ENCODE results near the gene CYP19A1. TPM values are rescaled to one million over a fixed set of nuclear protein-coding genes. Genes with fewer than 3 reads are reported as not detected.

Gene CYP19A1
- total and polyA plus RNA-seq, 2 donors (not counting 1 experiment from before 2014, with no cell fraction given): not detected

GRCh38 chr15:51269496-51269895, 68.9 kb downstream of the CYP19A1 start:
- Mint-ChIP-seq H3K9me3 (ENCODE audit: insufficient read depth) (no peaks in the 10 kb centered on the region), H3K4me1 (peaks cover 7% of the 10 kb centered on the region), H3K27me3 (peaks cover 42% of the 10 kb centered on the region), H3K4me3 (no peak overlapping the region), H3K27ac (no peak overlapping the region)
- ChIA-PET CTCF (no interaction called here), POLR2A (interaction anchor here (0.6 kb wide), 1 partner anchor 746 kb away, joined by 4 read pairs; no protein-coding TSS in a partner anchor)
- no peaks in the 10 kb centered on the region for H3K9me3 ChIP-seq (ENCODE audit: control extremely low read depth in 1 of 3, control insufficient read depth in 2 of 3, insufficient read depth in 1 of 3, low read length in 2 of 3)
- H3K4me2 ChIP-seq (replicated peaks; ENCODE audit: low read depth, low read length, poor library complexity, severe bottlenecking): no peak overlapping the region
- ATAC-seq (ENCODE audit: low read depth): no peak
- no CpG with 5 or more reads among the region's 2 CpGs for WGBS (ENCODE audit: insufficient coverage)
- DNase-seq: no peak
- H3K79me2 ChIP-seq (ENCODE audit: control insufficient read depth, insufficient read depth, low read length): no peaks in the 10 kb centered on the region
- H3K4me3 ChIP-seq (ENCODE audit: control extremely low read depth in 1 of 5, extremely low read depth in 1 of 5, insufficient read depth in 1 of 5, low read depth in 2 of 5, low read length in 4 of 5): no peak overlapping the region
- peaks cover 0 to 30% (median 19%) of the 10 kb centered on the region in 4 experiments for H3K27me3 ChIP-seq (replicated peaks in 1 of 4; ENCODE audit: control extremely low read depth in 1 of 4, control insufficient read depth in 3 of 4, insufficient read depth in 4 of 4, low read length in 3 of 4)
- TF ChIP-seq EZH2 (IDR thresholded peaks at IDR 0.05; ENCODE audit: borderline replicate concordance, insufficient read depth, low read depth, low read length, poor library complexity, severe bottlenecking) (no peak), CTCF (IDR thresholded peaks at IDR 0.05) (no peak)
- no peaks in the 10 kb centered on the region for H3K36me3 ChIP-seq (replicated peaks in 1 of 2; ENCODE audit: control extremely low read depth in 1 of 2, control insufficient read depth in 1 of 2, extremely low read depth in 1 of 2, insufficient read depth in 2 of 2, low read length in 1 of 2)
- no peak overlapping the region for H3K27ac ChIP-seq (ENCODE audit: low read length in 2 of 2)
- H3K9ac ChIP-seq (ENCODE audit: low read length): no peak overlapping the region
- peaks cover 12 to 14% of the 10 kb centered on the region in 2 donors for H3K4me1 ChIP-seq (ENCODE audit: control insufficient read depth in 2 of 2, insufficient read depth in 2 of 2, low read length in 2 of 2)
- H4K20me1 ChIP-seq (ENCODE audit: control insufficient read depth, insufficient read depth, low read length, poor library complexity, severe bottlenecking): no peaks in the 10 kb centered on the region
- intact Hi-C loops (cut with micrococcal nuclease): no loop called here
- no peak overlapping the region for H2AFZ ChIP-seq (ENCODE audit: insufficient read depth, low read depth, low read length, poor library complexity, severe bottlenecking)

- H3K4me1 Mint-ChIP-seq: peaks cover 7% of the 10 kb centered on the region
- intact Hi-C loops (cut with micrococcal nuclease): no loop called here
- TF ChIP-seq EZH2 (IDR thresholded peaks at IDR 0.05; ENCODE audit: borderline replicate concordance, insufficient read depth, low read depth, low read length, poor library complexity, severe bottlenecking) (no peak), CTCF (IDR thresholded peaks at IDR 0.05) (no peak)
Measured at GRCh38 chr15:51267703-51268083, 70.7 kb downstream of the CYP19A1 start.

More at GRCh38 chr15:51267703-51268083, 70.7 kb downstream of the CYP19A1 start:
- peak overlapping the region; percentile 49 for H3K9ac ChIP-seq (ENCODE audit: low read length)
- H3K4me3 Mint-ChIP-seq: peak overlapping the region; percentile 32
- no peaks in the 10 kb centered on the region for H3K36me3 ChIP-seq (replicated peaks in 1 of 2; ENCODE audit: control extremely low read depth in 1 of 2, control insufficient read depth in 1 of 2, extremely low read depth in 1 of 2, insufficient read depth in 2 of 2, low read length in 1 of 2)
- peaks cover 0 to 35% (median 17%) of the 10 kb centered on the region in 4 experiments for H3K27me3 ChIP-seq (replicated peaks in 1 of 4; ENCODE audit: control extremely low read depth in 1 of 4, control insufficient read depth in 3 of 4, insufficient read depth in 4 of 4, low read length in 3 of 4)
- no peak overlapping the region for H3K27ac Mint-ChIP-seq
- peak overlapping the region; percentile 65 for H3K4me2 ChIP-seq (replicated peaks; ENCODE audit: low read depth, low read length, poor library complexity, severe bottlenecking)
- H3K79me2 ChIP-seq (ENCODE audit: control insufficient read depth, insufficient read depth, low read length): no peaks in the 10 kb centered on the region
- ATAC-seq (ENCODE audit: low read depth) (no peak), DNase-seq (peak; percentile 10)
- ChIA-PET CTCF (no interaction called here), POLR2A (no interaction called here)
- peak overlapping the region in 4 of 5 experiments; percentile 7 to 41 (median 22) for H3K4me3 ChIP-seq (ENCODE audit: control extremely low read depth in 1 of 5, extremely low read depth in 1 of 5, insufficient read depth in 1 of 5, low read depth in 2 of 5, low read length in 4 of 5)
- peaks cover 12 to 14% of the 10 kb centered on the region in 2 donors for H3K4me1 ChIP-seq (ENCODE audit: control insufficient read depth in 2 of 2, insufficient read depth in 2 of 2, low read length in 2 of 2)
- peak overlapping the region; percentile 60 for H2AFZ ChIP-seq (ENCODE audit: insufficient read depth, low read depth, low read length, poor library complexity, severe bottlenecking)
- no peaks in the 10 kb centered on the region for H3K9me3 Mint-ChIP-seq (ENCODE audit: insufficient read depth)
- 7% methylated on average over 6 of the region's 11 CpGs for WGBS (ENCODE audit: insufficient coverage)
- no peaks in the 10 kb centered on the region for H4K20me1 ChIP-seq (ENCODE audit: control insufficient read depth, insufficient read depth, low read length, poor library complexity, severe bottlenecking)
- H3K9me3 ChIP-seq (ENCODE audit: control extremely low read depth in 1 of 3, control insufficient read depth in 2 of 3, insufficient read depth in 1 of 3, low read length in 2 of 3): no peaks in the 10 kb centered on the region
- H3K27me3 Mint-ChIP-seq: peaks cover 31% of the 10 kb centered on the region
- H3K27ac ChIP-seq (ENCODE audit: low read length in 2 of 2): no peak overlapping the region
